IPS-18a (cell line): ENCODE measurements around the gene MYO18A.
A peak's percentile ranks its signal among the peaks of the same experiment; 100 is the strongest.
"Not testable (repeated sequence)": the region's sequence is repeated elsewhere in the genome, so short reads cannot be mapped to it uniquely, and the experiment has no call there.

Experiments used
- H3K27ac ChIP-seq: one replicate; pipeline ENCODE4 v1.5.1; 2013; ENCODE audit warnings: low read length
- H3K27me3 ChIP-seq: one replicate; pipeline ENCODE4 v1.6.1; 2013; ENCODE audit warnings: mild to moderate bottlenecking, low read length; ENCODE audit not compliant: control insufficient read depth, insufficient read depth
- H3K36me3 ChIP-seq: one replicate; pipeline ENCODE4 v1.6.1; 2013; ENCODE audit warnings: low read depth, low read length; ENCODE audit not compliant: control insufficient read depth
- H3K4me1 ChIP-seq: one replicate; pipeline ENCODE4 v1.6.1; 2013; ENCODE audit warnings: low read depth, low read length; ENCODE audit not compliant: control insufficient read depth
- H3K4me3 ChIP-seq: one replicate; pipeline ENCODE4 v1.5.1; 2013; ENCODE audit warnings: low read length
- H3K9ac ChIP-seq: one replicate; pipeline ENCODE4 v1.6.1; 2013; ENCODE audit warnings: mild to moderate bottlenecking, low read length, moderate library complexity
- H3K9me3 ChIP-seq: one replicate; pipeline ENCODE4 v1.6.1; 2013; ENCODE audit warnings: low read depth, low read length; ENCODE audit not compliant: control insufficient read depth

MYO18A gene

GRCh38 chr17:29150161-29150560, 30.0 kb downstream of the MYO18A start:
- Histone ChIP-seq H3K27me3 (no peaks in the 10 kb centered on the region), H3K27ac (no peak overlapping the region), H3K9me3 (no peaks in the 10 kb centered on the region), H3K4me3 (no peak overlapping the region), H3K9ac (no peak overlapping the region), H3K4me1 (peaks cover 16% of the 10 kb centered on the region), H3K36me3 (no peaks in the 10 kb centered on the region)

- Histone ChIP-seq H3K27me3 (no peaks in the 10 kb centered on the region), H3K9me3 (no peaks in the 10 kb centered on the region), H3K4me1 (peaks cover 16% of the 10 kb centered on the region), H3K9ac (no peak overlapping the region), H3K27ac (no peak overlapping the region), H3K4me3 (peak overlapping the region; percentile 32), H3K36me3 (no peaks in the 10 kb centered on the region)
Observed at GRCh38 chr17:29149431-29150064, 30.6 kb downstream of the MYO18A start.

GRCh38 chr17:29148790-29149430, 31.3 kb downstream of the MYO18A start:
- Histone ChIP-seq H3K27ac (no peak overlapping the region), H3K4me1 (peaks cover 16% of the 10 kb centered on the region), H3K27me3 (no peaks in the 10 kb centered on the region), H3K36me3 (no peaks in the 10 kb centered on the region), H3K9ac (no peak overlapping the region), H3K4me3 (peak overlapping the region; percentile 32), H3K9me3 (no peaks in the 10 kb centered on the region)

- no peaks in the 10 kb centered on the region for H3K9me3 ChIP-seq
- H3K4me3 ChIP-seq = peak overlapping the region; percentile 25
- no peaks in the 10 kb centered on the region for H3K27me3 ChIP-seq
- peaks cover 16% of the 10 kb centered on the region for H3K4me1 ChIP-seq
- H3K9ac ChIP-seq = no peak overlapping the region
- H3K27ac ChIP-seq = no peak overlapping the region
- H3K36me3 ChIP-seq = no peaks in the 10 kb centered on the region
Observed at GRCh38 chr17:29148257-29148789, 31.9 kb downstream of the MYO18A start.

- Histone ChIP-seq H3K27ac (no peak overlapping the region), H3K9ac (no peak overlapping the region)
Observed at GRCh38 chr17:29147682-29148081, 32.5 kb downstream of the MYO18A start.

DNA sequence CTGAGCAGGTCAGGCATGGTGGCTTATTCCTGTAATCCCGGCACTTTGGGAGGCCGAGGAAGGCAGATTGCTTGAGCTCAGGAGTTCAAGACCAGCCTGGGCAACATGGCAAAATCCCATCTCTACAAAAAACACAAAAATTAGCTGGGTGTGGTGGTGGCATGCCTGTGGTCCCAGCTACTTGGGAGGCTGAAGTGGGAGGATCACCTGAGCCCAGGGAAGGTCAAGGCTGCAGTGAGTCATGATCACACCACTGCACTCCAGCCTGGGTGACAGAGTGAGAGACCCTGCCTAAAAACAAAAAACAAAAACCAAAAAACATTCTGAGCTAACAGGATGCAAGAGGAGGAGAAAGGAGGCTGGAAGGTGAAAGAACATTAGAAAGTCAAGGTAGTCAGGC, 33.0 kb downstream of the MYO18A start:
- H3K27me3 ChIP-seq, H3K27ac ChIP-seq, H3K9ac ChIP-seq, H3K36me3 ChIP-seq, H3K4me3 ChIP-seq, H3K9me3 ChIP-seq: not testable (repeated sequence)
- peaks cover 16% of the 10 kb centered on the region for H3K4me1 ChIP-seq

More at GRCh38 chr17:29147682-29148081, 32.5 kb downstream of the MYO18A start:
- H3K27me3 ChIP-seq = no peaks in the 10 kb centered on the region
- H3K9me3 ChIP-seq = no peaks in the 10 kb centered on the region
- no peaks in the 10 kb centered on the region for H3K36me3 ChIP-seq
- H3K4me3 ChIP-seq = no peak overlapping the region
- peaks cover 16% of the 10 kb centered on the region for H3K4me1 ChIP-seq

- H3K9me3 ChIP-seq = no peaks in the 10 kb centered on the region
- no peaks in the 10 kb centered on the region for H3K36me3 ChIP-seq
- H3K4me1 ChIP-seq = peaks cover 13% of the 10 kb centered on the region
- no peaks in the 10 kb centered on the region for H3K27me3 ChIP-seq
- H3K4me3 ChIP-seq = no peak overlapping the region
- no peak overlapping the region for H3K27ac ChIP-seq
- H3K9ac ChIP-seq = no peak overlapping the region
Observed at GRCh38 chr17:29146369-29146972, 33.7 kb downstream of the MYO18A start.

GRCh38 chr17:29145289-29146073, 34.7 kb downstream of the MYO18A start:
- no peak overlapping the region for H3K9ac ChIP-seq

DNA sequence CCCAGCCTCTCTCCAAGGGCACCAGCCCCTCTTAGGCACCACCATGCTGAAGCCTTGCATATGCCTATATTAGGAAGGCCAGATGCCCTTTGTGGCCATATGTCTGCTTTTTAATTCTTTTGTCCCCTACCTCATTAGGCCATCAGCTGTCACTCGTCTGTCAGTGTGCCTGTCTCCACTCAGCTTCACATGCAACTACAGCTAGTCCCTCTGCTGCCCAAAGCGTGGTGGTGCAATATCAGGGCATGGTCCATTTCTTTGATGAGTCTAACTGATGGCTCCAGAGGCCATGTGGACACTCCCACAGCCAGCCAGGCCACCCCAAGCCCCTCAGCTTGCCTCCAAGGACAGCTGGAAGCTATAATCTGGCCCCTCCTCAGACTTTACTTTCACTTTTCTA, 36.3 kb downstream of the MYO18A start:
- no peaks in the 10 kb centered on the region for H3K9me3 ChIP-seq
- H3K9ac ChIP-seq = no peak overlapping the region
- peaks cover 26% of the 10 kb centered on the region for H3K4me1 ChIP-seq
- H3K27ac ChIP-seq = no peak overlapping the region
- H3K36me3 ChIP-seq = no peaks in the 10 kb centered on the region
- no peaks in the 10 kb centered on the region for H3K27me3 ChIP-seq
- H3K4me3 ChIP-seq = no peak overlapping the region

More at GRCh38 chr17:29145289-29146073, 34.7 kb downstream of the MYO18A start:
- H3K36me3 ChIP-seq = no peaks in the 10 kb centered on the region
- no peaks in the 10 kb centered on the region for H3K27me3 ChIP-seq
- H3K4me3 ChIP-seq = no peak overlapping the region
- peaks cover 20% of the 10 kb centered on the region for H3K4me1 ChIP-seq
- no peak overlapping the region for H3K27ac ChIP-seq
- H3K9me3 ChIP-seq = no peaks in the 10 kb centered on the region

GRCh38 chr17:29141514-29141876, 38.7 kb downstream of the MYO18A start:
- peaks cover 20% of the 10 kb centered on the region for H3K4me1 ChIP-seq
- H3K36me3 ChIP-seq = no peaks in the 10 kb centered on the region
- H3K27me3 ChIP-seq = no peaks in the 10 kb centered on the region
- no peak overlapping the region for H3K9ac ChIP-seq
- H3K4me3 ChIP-seq = no peak overlapping the region
- H3K27ac ChIP-seq = no peak overlapping the region
- H3K9me3 ChIP-seq = no peaks in the 10 kb centered on the region
